GM19035 (cell line): ENCODE results near the gene ZNF496.

Experiments used
- ATAC-seq: cut with Tn5 transposase; IDR thresholded peaks from one replicate; pipeline ENCODE4 v1.9.1; 2021; ENCODE audit not compliant: unreplicated experiment

Gene ZNF496

GRCh38 chr1:247329097-247329617 is 2.5 kb downstream of the ZNF496 start:
- no peak for ATAC-seq

DNA sequence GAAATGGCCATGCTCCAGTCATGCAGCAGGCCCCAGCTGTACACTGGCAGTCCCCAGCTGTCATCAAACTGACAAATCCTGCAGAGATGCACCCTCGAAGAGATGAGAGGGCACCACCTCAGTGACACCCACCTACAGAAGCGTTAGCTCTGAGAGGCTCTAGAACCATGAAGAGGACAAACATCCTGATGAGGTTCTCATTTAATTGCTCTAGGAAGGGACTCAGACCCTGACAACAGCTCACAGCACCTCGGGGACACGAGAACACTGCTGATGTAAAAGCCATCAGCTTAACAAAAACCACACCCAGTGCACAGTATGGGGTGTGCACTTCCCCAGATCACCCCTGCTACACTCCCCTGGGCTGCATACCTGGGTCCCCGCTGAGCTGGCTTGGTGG is 3.4 kb downstream of the ZNF496 start:
- ATAC-seq: no peak

DNA sequence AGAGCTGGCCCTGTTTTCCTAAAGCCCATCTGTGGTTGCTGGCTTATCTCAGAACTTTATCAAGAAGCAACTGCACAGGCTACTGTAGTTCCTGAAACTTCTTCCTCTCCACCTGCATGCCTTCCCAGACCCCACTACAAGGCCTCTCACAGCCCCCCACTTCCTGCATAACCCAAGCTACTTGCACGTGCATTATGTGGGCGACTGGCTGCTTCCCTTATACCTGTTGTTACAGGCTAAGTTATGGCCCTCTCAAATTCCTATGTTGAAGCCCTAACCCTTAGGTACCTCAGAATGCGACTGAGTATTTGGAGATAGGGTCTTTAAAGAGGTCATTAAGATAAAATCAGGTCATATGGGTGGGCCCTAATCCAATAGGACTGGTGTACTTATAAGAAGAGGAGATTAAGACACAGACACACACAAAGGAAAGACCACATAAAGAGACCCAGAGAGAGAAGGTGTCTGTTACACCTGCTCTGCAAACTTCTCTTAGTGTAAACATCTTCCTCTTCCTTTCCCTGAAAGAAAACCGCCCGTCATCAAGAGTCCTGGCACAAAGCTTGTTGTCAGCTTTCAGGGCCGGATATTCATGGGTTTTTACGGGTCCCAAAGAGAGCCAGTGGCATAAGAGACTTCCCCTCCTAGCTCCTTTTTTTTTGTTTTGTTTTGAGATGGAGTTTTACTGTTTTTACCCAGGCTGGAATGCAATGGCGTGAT is 5.1 kb downstream of the ZNF496 start:
- no peak for ATAC-seq

GRCh38 chr1:247324923-247325322 is 6.7 kb downstream of the ZNF496 start:
- no peak for ATAC-seq

GRCh38 chr1:247324204-247324787 is 7.4 kb downstream of the ZNF496 start:
- no peak for ATAC-seq

GRCh38 chr1:247322849-247323586 is 8.6 kb downstream of the ZNF496 start:
- peak; percentile 31 for ATAC-seq

DNA sequence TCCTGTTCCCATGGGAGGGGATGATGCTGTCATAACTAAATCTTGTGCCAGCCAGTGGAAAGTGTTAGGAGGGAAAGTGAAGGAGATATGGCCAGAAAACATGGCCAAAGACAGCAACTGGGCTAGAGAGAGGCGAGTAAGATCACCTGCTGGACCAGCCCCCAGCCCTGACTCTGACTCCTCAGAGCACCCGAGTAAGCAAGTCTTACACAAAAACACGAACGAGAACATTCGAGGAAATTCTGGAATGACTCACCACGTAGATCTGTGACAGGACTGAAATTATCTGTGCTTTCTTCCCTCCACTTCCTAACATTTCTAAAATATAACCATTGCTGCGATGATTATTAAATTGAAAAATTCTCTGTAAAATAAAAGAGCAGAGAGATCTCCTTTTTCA is 9.2 kb downstream of the ZNF496 start:
- ATAC-seq: peak; percentile 54

DNA sequence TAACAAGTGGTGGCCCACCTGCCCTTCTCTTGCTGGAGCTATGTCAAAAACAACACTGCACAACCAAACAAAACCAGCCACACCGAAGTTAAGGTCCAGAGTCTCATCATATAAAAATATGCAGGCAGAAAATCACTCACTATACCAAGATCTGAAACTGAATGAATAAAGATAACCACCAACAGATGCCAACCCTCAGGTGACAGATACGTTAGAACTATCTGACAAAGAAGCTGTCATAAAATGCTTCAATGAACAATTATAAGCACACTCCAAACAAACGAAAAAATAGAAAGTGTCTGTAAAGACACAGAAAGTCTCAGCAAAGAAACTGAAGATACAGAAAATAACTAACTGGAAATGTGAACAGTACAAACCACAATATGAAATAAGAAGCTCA is 14.0 kb downstream of the ZNF496 start:
- no peak for ATAC-seq

DNA sequence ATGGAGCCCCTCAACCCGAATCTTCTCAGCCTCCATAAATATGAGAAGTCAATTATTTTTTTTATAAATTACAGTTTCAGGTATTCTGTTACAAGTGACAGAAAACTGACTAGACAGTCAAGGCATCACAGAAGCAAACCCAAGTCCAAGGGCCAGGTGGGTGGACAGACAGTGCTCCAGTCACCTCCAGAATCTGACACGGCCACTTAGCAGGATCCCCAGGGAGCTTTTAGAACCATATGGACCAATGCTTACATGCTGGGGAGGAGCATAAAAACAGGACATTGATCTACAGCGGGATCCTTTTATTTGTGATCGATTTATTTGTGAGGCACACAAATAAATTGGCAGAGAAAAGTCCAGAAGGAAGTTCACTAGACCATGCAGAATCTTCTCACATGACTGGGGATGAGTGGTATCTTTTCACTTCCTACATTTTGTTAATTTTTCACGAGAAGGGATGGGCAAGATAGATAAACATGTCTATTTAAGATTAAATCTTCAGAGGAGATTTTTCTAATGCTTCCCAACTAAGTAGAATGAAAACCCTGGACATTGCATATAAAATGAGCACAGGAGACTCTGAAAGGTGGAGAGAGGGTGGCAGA is 15.0 kb downstream of the ZNF496 start:
- no peak for ATAC-seq

GRCh38 chr1:247304031-247304430 is 27.6 kb downstream of the ZNF496 start:
- ATAC-seq: no peak

GRCh38 chr1:247303216-247303615 is 28.5 kb downstream of the ZNF496 start:
- ATAC-seq: no peak

GRCh38 chr1:247301176-247301540 is 30.5 kb downstream of the ZNF496 start:
- no peak for ATAC-seq

DNA sequence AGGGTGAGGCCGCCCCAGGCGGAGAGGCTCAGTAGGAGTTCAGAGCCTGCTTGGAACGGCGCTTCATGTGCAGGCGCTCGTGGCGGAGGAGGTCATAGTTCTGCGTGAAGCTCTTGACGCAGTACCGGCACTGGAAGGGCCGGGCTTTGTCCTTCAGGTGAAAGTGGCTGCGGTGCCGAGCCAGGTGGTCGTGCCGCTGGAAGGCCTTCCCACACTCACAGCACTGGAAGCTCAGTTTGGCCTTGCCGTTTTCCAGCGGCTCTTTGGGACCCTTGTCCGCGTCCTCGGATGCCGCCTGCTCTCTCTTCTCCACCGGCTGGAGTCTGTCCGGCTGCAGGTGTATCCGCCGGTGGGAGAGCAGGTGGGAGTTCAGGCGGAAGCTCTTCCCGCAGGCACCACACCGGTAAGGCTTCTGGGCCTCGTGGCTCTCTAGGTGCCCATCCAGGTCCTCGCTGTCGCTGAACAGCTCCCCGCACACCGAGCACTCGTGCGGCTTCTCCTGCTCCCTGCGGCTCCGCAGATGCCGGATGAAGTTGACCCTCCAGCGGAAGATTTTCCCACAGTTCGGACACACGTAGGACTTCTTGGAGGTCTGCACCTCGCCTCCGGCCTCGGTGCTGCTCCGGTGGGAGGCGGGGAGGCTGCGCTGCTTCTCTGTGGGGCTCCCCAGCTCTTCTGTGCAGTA is 31.0 kb downstream of the ZNF496 start:
- ATAC-seq: no peak

- no peak for ATAC-seq
Measured at GRCh38 chr1:247299723-247300381, 31.8 kb downstream of the ZNF496 start.

- ATAC-seq: no peak
Measured at GRCh38 chr1:247298701-247299100, 33.0 kb downstream of the ZNF496 start.

- no peak for ATAC-seq
Measured at GRCh38 chr1:247298124-247298481, 33.6 kb downstream of the ZNF496 start.

GRCh38 chr1:247297263-247298123 is 34.2 kb downstream of the ZNF496 start:
- ATAC-seq: no peak

DNA sequence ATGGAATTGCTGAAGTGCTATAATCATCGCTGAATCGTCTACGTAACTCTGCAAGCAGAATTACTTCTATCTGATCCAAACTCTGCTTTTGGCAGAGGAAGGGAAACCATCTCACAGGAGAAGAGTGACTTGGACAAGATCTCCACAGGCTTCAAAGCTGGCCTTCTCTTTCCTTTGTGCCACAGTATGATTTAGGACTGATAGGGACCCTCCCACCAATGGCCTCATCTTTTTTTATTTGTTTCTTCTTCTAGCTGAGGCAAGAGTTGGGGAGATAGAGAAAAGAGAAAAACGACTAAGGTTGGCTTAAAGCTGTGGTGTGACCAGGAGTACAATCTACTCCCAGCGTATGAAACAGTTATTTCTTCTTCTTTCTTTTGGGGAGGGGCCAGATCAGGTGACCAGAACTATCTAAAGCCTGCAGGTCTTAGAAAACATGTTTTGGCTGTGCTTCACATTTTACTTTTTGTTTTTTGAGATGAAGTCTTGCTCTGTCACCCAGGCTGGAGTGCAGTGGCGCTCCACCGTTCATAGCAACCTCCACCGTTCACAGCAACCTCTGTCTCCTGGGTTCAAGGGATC is 35.0 kb downstream of the ZNF496 start:
- ATAC-seq: no peak

DNA sequence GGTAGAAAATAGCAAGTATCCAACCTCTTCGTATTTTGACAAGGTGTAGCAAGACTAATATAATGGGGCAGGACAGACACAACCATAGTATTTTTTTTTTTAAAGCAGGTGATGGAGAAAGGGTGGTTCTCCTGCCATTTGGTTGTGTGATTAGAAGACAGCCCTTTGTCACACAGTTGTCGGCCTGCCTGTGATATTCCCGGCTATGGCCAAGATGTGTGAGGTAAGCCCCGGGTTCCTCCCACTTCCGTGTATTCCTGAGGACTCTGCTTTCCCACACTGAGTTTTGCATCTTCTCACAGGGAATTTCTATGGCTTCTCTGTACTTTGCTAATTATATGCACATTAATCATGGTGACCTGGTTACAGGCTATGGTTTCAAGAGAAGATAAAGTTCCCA is 35.9 kb downstream of the ZNF496 start:
- no peak for ATAC-seq
